Prostate gland (tissue), 2 donors: ENCODE data around the gene SYT17.

ENCODE experiments used
- CTCF ChIP-seq, 4 experiments: fragments of 200-600 bp in 2 of 4; fragments of 450-650 bp in 2 of 4; sonication (generic) in 2 of 4; IDR thresholded peaks; 1 replicate in 3 of 4; 2 replicates in 1 of 4; pipeline ENCODE4 v1.5.1; 2016 to 2019; ENCODE audit warnings: antibody characterized with exemption in 4 of 4, mild to moderate bottlenecking in 2 of 4, moderate library complexity in 2 of 4
- POLR2AphosphoS5 ChIP-seq: sonication (generic); formaldehyde crosslinking; IDR thresholded peaks from one replicate; pipeline ENCODE4 v1.6.1; 2017; ENCODE audit warnings: antibody characterized with exemption

GRCh38 chr16:19167710-19168370 lies at the start of gene SYT17:
- TF ChIP-seq POLR2AphosphoS5 (peak; percentile 23), CTCF (IDR thresholded peaks at IDR 0.05) (peak; percentile 83 to 97 (median 93))
